Hematopoietic multipotent progenitor cell (in vitro differentiated cells): Measurements from ENCODE around the gene HSD17B4. TPM values are rescaled to one million over a fixed set of nuclear protein-coding genes. Genes with fewer than 3 reads are reported as not detected.

Experiments used
- DNase-seq, 3 donors: peaks; one replicate each; pipeline ENCODE4 v3.0.0-alpha.2; 2011 to 2015; ENCODE audit warnings: low read depth in 2 of 3, low spot score in 2 of 3
- small RNA-seq: library from RNA; depleted of rRNA; stranded (forward); fragments of <200 nt; gene quantifications from one replicate; pipeline ENCODE3, GENCODE V24; 2012
- total RNA-seq: library from RNA; depleted of rRNA; stranded (reverse); fragments of >200 nt; gene quantifications from one replicate; pipeline ENCODE4 v1.2.3, GENCODE V29; 2012

The HSD17B4 gene
- total RNA-seq, 1 donor = 80.5 TPM

DNA sequence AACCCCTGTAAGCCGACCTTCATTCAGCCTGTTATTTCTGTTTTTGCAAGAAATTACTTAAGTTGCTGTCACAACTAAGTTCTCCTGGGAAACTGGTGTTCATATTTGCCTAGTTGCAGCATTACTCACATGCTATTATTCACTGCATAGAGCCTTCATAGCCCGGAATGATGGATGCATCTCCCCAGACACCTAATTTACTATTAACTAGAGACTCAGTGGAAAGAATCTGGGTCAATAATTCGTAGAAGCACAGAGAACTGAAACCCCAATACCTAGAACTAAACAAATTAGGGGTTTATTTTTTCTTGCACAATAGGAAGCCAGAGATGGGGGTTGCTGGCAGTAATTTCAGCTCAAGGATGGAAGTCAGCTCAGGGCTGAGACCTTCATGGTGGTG is 131.4 kb downstream of the HSD17B4 start:
- DNase-seq = no peak

Small RNAs within 50 kb of the gene (small RNA-seq; reads per million reads assigned to genes)
- 0.20 reads per million for gene RNA5SP190

Other genes starting within 250 kb of the HSD17B4 start
- gene TNFAIP8, start 96.5 kb upstream of the HSD17B4 start, total RNA-seq = 66.0 TPM
- not detected for gene FAM170A, start 177.1 kb downstream of the HSD17B4 start, total RNA-seq